ENCODE results near the gene ZNF91.

- TF ChIP-seq, protein P1, sequence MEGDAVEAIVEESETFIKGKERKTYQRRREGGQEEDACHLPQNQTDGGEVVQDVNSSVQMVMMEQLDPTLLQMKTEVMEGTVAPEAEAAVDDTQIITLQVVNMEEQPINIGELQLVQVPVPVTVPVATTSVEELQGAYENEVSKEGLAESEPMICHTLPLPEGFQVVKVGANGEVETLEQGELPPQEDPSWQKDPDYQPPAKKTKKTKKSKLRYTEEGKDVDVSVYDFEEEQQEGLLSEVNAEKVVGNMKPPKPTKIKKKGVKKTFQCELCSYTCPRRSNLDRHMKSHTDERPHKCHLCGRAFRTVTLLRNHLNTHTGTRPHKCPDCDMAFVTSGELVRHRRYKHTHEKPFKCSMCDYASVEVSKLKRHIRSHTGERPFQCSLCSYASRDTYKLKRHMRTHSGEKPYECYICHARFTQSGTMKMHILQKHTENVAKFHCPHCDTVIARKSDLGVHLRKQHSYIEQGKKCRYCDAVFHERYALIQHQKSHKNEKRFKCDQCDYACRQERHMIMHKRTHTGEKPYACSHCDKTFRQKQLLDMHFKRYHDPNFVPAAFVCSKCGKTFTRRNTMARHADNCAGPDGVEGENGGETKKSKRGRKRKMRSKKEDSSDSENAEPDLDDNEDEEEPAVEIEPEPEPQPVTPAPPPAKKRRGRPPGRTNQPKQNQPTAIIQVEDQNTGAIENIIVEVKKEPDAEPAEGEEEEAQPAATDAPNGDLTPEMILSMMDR (IDR thresholded peaks at IDR 0.05), result no peak
- TF ChIP-seq POLR2AphosphoS5 (IDR thresholded peaks at IDR 0.05) (no peak), POLR2A (IDR thresholded peaks at IDR 0.05) (no peak)
These were observed 48.6 kb downstream of the ZNF91 start for GRCh38 chr19:23346696-23347095.
